ENCODE data around the gene GOLGA7B.

GOLGA7B gene

GRCh38 chr10:97869091-97870042 is 19.7 kb downstream of the GOLGA7B start:
- DNase-seq, result peak; percentile 90

- no peak for DNase-seq
Observed at GRCh38 chr10:97870990-97871389, 21.3 kb downstream of the GOLGA7B start.

GRCh38 chr10:97873569-97873968 is 23.9 kb downstream of the GOLGA7B start:
- DNase-seq, result no peak

GRCh38 chr10:97874332-97874731 is 24.7 kb downstream of the GOLGA7B start:
- DNase-seq, result no peak

- no peak for DNase-seq
Observed at GRCh38 chr10:97875391-97875790, 25.7 kb downstream of the GOLGA7B start.

- no peak for DNase-seq
Observed at GRCh38 chr10:97876402-97876801, 26.8 kb downstream of the GOLGA7B start.

GRCh38 chr10:97879241-97879640 is 29.6 kb downstream of the GOLGA7B start:
- DNase-seq, result no peak

- DNase-seq, result no peak
Observed at GRCh38 chr10:97880109-97880508, 30.5 kb downstream of the GOLGA7B start.

GRCh38 chr10:97882142-97883091 is 32.8 kb downstream of the GOLGA7B start:
- DNase-seq, result no peak

- DNase-seq, result no peak
Observed at GRCh38 chr10:97883092-97883485, 33.4 kb downstream of the GOLGA7B start.

GRCh38 chr10:97886286-97886685 is 36.6 kb downstream of the GOLGA7B start:
- DNase-seq, result no peak

GRCh38 chr10:97887399-97887798 is 37.8 kb downstream of the GOLGA7B start:
- no peak for DNase-seq

GRCh38 chr10:97888134-97888533 is 38.5 kb downstream of the GOLGA7B start:
- no peak for DNase-seq

GRCh38 chr10:97888641-97889262 is 39.1 kb downstream of the GOLGA7B start:
- peak; percentile 78 for DNase-seq

- DNase-seq, result peak; percentile 67
Observed at GRCh38 chr10:97889461-97890265, 40.0 kb downstream of the GOLGA7B start.

GRCh38 chr10:97891497-97892167 is 42.0 kb downstream of the GOLGA7B start:
- DNase-seq, result peak; percentile 52

GRCh38 chr10:97892506-97892905 is 42.9 kb downstream of the GOLGA7B start:
- no peak for DNase-seq

- no peak for DNase-seq
Observed at GRCh38 chr10:97892939-97893338, 43.3 kb downstream of the GOLGA7B start.

GRCh38 chr10:97894092-97894491 is 44.4 kb downstream of the GOLGA7B start:
- no peak for DNase-seq

GRCh38 chr10:97895084-97895483 is 45.4 kb downstream of the GOLGA7B start:
- no peak for DNase-seq

GRCh38 chr10:97895915-97896314 is 46.3 kb downstream of the GOLGA7B start:
- DNase-seq, result no peak
